Measurements from ENCODE around the gene SIAE. TPM values are rescaled to one million over a fixed set of nuclear protein-coding genes. Genes with fewer than 3 reads are reported as not detected.

SIAE gene
- total and polyA plus RNA-seq, 12 donors, result 17.9 to 92.9 (median 74.3) TPM

DNA sequence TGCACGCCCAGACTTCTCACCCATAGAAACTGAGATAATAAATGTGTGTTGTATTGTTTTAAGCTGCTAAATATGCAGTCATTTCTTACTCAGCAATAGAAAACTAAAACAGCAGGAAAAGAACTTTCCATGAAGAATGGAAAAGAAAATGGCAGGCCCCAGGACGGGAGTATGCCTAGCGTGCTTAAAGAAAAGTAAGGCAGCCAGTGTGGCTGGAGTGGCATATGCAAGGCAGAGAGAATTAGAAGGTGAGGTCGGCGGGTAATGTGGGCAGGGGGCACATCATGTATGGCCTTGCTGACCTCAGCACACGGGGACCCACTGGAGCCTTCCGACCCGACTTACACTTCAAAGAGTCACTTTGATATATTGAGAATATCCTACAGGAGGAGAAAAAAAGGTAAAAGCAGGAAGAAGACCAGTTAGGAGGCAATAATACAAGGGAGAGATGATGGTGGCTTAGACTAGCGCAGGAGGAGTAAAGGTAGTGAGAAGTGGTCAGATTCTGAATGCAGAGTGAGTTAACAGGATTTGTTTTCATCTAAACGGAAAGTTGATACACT is 30.4 kb downstream of the SIAE start:
- Histone ChIP-seq H3K27me3 (no peaks in the 10 kb centered on the region), H3K9me3 (no peaks in the 10 kb centered on the region), H3K4me3 (no peak overlapping the region), H3K4me1 (peaks cover 0 to 12% (median 6%) of the 10 kb centered on the region in 9 donors), H3K36me3 (peaks cover 0 to 32% (median 6%) of the 10 kb centered on the region in 9 donors), H3K27ac (peak overlapping the region in 1 of 10 donors; percentile 18)
- TF ChIP-seq, protein P1, sequence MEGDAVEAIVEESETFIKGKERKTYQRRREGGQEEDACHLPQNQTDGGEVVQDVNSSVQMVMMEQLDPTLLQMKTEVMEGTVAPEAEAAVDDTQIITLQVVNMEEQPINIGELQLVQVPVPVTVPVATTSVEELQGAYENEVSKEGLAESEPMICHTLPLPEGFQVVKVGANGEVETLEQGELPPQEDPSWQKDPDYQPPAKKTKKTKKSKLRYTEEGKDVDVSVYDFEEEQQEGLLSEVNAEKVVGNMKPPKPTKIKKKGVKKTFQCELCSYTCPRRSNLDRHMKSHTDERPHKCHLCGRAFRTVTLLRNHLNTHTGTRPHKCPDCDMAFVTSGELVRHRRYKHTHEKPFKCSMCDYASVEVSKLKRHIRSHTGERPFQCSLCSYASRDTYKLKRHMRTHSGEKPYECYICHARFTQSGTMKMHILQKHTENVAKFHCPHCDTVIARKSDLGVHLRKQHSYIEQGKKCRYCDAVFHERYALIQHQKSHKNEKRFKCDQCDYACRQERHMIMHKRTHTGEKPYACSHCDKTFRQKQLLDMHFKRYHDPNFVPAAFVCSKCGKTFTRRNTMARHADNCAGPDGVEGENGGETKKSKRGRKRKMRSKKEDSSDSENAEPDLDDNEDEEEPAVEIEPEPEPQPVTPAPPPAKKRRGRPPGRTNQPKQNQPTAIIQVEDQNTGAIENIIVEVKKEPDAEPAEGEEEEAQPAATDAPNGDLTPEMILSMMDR (IDR thresholded peaks at IDR 0.05), result no peak
- no peak for ATAC-seq
- intact Hi-C loops (cut with DNase I), result loop anchor here in 3 of 10 donors (2.0 to 10.0 kb wide), 3 partner anchors 192 to 222 kb away; partner anchors contain the start of gene ROBO3 (in 1 of the 3)
- DNase-seq, result no peak
- 91 to 92% methylated on average over 10 of the region's 10 CpGs for WGBS, 2 donors

DNA sequence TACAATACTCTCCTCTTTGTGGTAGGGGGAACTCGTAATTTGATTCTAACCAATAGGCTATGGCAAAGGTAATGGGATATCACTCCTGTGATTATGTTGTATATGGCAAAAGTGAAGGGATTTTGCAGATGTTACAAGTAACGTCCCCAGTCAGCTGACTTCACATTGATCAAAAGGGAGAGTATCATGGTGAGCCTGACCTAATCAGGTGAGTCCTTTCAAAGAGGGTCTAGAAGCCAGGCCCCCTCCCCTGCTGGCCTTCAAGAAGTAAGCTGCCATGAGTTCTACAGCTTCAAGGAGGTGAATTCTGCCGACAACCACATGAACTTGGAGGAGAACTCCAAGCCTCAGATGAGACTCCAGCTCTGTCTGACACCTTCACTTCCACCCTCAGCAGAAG is 30.9 kb downstream of the SIAE start:
- Histone ChIP-seq H3K9me3 (no peaks in the 10 kb centered on the region), H3K36me3 (peaks cover 0 to 34% (median 9%) of the 10 kb centered on the region in 9 donors), H3K27me3 (no peaks in the 10 kb centered on the region), H3K27ac (no peak overlapping the region), H3K4me3 (no peak overlapping the region), H3K4me1 (peaks cover 0 to 12% (median 6%) of the 10 kb centered on the region in 9 donors)
- intact Hi-C loops (cut with DNase I), result loop anchor here in 3 of 10 donors (2.0 to 10.0 kb wide), 3 partner anchors 192 to 222 kb away; partner anchors contain the start of gene ROBO3 (in 1 of the 3)
- TF ChIP-seq, protein P1 (IDR thresholded peaks at IDR 0.05), result no peak
- DNase-seq (no peak), ATAC-seq (no peak)
- 92 to 98% methylated on average over 3 of the region's 3 CpGs for WGBS, 2 donors

GRCh38 chr11:124640666-124641065 is 32.9 kb downstream of the SIAE start:
- Histone ChIP-seq H3K4me3 (no peak overlapping the region), H3K36me3 (peaks cover 0 to 50% (median 22%) of the 10 kb centered on the region in 9 donors), H3K9me3 (no peaks in the 10 kb centered on the region), H3K4me1 (peaks cover 0 to 12% (median 6%) of the 10 kb centered on the region in 9 donors), H3K27me3 (no peaks in the 10 kb centered on the region), H3K27ac (no peak overlapping the region)
- 88 to 90% methylated on average over 5 of the region's 5 CpGs for WGBS, 2 donors
- TF ChIP-seq, protein P1 (IDR thresholded peaks at IDR 0.05), result no peak
- ATAC-seq (no peak), DNase-seq (no peak)
- intact Hi-C loops (cut with DNase I), result loop anchor here in 2 of 10 donors (10.0 kb wide), 2 partner anchors 194 to 224 kb away; partner anchors contain the start of gene ROBO3 (in 1 of the 2)

DNA sequence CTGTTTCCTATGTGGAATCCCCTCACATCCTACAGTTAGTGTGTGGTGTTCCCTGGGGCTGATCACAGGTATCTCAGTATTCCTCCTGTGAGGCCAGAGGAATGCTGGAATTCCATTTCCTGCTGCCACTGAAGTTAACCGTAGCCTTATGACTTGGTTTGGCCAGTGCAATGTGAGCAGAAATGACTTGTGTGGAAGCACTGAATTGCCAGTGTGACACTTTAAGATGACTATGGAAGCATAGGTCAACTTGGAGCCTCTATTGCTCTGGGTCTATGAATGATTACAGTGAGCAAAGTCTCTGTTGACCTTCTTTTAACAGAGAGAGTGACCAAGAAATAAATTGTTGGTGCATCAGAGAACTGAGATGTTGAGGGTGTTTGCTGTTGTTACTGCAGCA is 34.4 kb downstream of the SIAE start:
- intact Hi-C loops (cut with DNase I), result no loop called here
- ATAC-seq, result no peak
- H3K27me3 ChIP-seq, result no peaks in the 10 kb centered on the region
- H3K36me3 ChIP-seq, result peaks cover 0 to 65% (median 22%) of the 10 kb centered on the region in 9 donors
- no peaks in the 10 kb centered on the region for H3K9me3 ChIP-seq
- 71 to 83% methylated on average over 1 of the region's 1 CpG for WGBS, 2 donors
- peaks cover 0 to 4% (median 0%) of the 10 kb centered on the region in 9 donors for H3K4me1 ChIP-seq
- DNase-seq, result no peak
- H3K4me3 ChIP-seq, result no peak overlapping the region
- H3K27ac ChIP-seq, result no peak overlapping the region
- TF ChIP-seq, protein P1 (IDR thresholded peaks at IDR 0.05), result no peak

Data from heart right ventricle (tissue), 16 donors.